IPS-15b (cell line): Measurements from ENCODE around the gene LAMA2.

Experiments
- H3K27me3 ChIP-seq: one replicate; pipeline ENCODE4 v1.6.1; 2013; ENCODE audit warnings: low read length; ENCODE audit not compliant: control insufficient read depth, insufficient read depth
- H3K36me3 ChIP-seq: one replicate; pipeline ENCODE4 v1.6.1; 2013; ENCODE audit warnings: low read length; ENCODE audit not compliant: control insufficient read depth, insufficient read depth
- H3K4me1 ChIP-seq: one replicate; pipeline ENCODE4 v1.6.1; 2013; ENCODE audit warnings: mild to moderate bottlenecking, low read length; ENCODE audit not compliant: control insufficient read depth, insufficient read depth
- H3K4me3 ChIP-seq: one replicate; pipeline ENCODE4 v1.5.1; 2013; ENCODE audit warnings: low read depth, low read length
- H3K9ac ChIP-seq: one replicate; pipeline ENCODE4 v1.6.1; 2013; ENCODE audit warnings: low read depth, mild to moderate bottlenecking, low read length
- H3K9me3 ChIP-seq: one replicate; pipeline ENCODE4 v1.6.1; 2013; ENCODE audit warnings: mild to moderate bottlenecking, low read length; ENCODE audit not compliant: control insufficient read depth, insufficient read depth

LAMA2 gene

DNA sequence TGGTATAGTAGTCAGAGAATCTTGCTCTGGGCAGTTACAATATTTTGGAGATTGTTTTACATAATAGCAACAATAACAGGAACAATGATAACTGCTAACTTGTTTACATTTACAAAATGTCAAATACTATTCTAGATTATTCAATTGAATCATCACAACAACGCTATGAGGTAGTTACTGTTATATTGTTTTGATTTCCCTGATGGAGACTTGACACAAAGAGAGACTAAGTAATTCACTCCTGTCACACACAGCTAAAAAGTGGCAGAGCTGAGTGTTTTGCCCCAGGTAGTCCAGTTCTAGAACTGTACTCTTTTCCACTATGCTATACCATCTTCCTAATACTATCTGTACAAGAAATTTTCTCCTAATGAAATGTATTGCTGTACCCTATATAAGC is 356.1 kb downstream of the LAMA2 start:
- no peak overlapping the region for H3K4me3 ChIP-seq
- H3K9ac ChIP-seq: no peak overlapping the region
- no peaks in the 10 kb centered on the region for H3K27me3 ChIP-seq
- no peaks in the 10 kb centered on the region for H3K4me1 ChIP-seq
- no peaks in the 10 kb centered on the region for H3K9me3 ChIP-seq
- no peaks in the 10 kb centered on the region for H3K36me3 ChIP-seq

DNA sequence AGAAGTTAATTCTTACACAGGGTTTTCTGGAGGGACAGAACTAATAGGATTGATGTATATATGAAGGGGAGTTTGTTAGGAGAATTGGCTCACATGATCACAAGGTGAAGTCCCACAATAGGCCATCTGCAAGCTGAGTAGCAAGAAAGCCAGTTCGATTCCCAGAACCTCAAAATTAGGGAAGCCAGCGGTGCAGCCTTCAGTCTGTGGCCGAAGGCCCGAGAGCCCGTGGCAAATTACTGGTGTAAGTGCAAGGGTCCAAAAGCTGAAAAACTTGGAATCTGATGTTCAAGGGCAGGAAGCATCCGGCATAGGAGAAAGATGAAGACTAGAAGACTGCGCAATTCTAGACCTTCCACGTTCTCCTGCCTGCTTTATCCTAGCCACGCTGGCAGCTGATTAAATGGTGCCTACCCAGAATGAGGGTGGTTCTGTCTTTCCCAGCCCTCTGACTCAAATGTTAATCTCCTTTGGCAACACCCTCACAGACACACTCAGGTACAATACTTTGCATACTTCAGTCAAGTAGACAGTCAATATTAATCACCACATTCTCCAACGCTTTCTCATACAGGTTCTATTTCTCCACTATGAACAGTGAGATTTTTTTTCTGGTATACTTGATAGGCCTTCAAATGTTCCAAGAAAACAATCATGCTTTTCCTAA is 357.0 kb downstream of the LAMA2 start:
- Histone ChIP-seq H3K4me1 (no peaks in the 10 kb centered on the region), H3K9ac (no peak overlapping the region), H3K27me3 (no peaks in the 10 kb centered on the region), H3K4me3 (no peak overlapping the region), H3K36me3 (no peaks in the 10 kb centered on the region), H3K9me3 (no peaks in the 10 kb centered on the region)

DNA sequence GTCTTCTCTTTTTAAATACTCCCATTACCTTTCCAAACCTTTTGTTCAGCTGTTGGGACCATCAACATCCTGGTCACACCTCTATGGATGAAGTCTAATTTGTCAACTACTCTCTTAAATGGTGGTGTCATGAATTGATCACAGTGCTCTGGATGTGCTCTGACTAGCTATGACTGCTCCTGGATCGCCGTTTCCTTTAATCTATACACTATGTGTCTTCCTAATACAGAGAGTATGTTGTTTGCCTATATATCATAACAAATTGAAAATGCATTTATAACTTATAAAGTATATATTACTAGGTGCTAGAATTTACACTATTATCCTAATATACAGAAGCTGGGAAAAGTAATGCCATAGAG is 357.5 kb downstream of the LAMA2 start:
- no peaks in the 10 kb centered on the region for H3K4me1 ChIP-seq
- H3K27me3 ChIP-seq: no peaks in the 10 kb centered on the region
- no peaks in the 10 kb centered on the region for H3K36me3 ChIP-seq
- no peak overlapping the region for H3K4me3 ChIP-seq
- H3K9ac ChIP-seq: no peak overlapping the region
- H3K9me3 ChIP-seq: no peaks in the 10 kb centered on the region

- Histone ChIP-seq H3K9me3 (no peaks in the 10 kb centered on the region), H3K27me3 (no peaks in the 10 kb centered on the region), H3K9ac (no peak overlapping the region), H3K4me3 (no peak overlapping the region), H3K4me1 (no peaks in the 10 kb centered on the region), H3K36me3 (no peaks in the 10 kb centered on the region)
These were observed 359.6 kb downstream of the LAMA2 start for GRCh38 chr6:129242546-129242945.

DNA sequence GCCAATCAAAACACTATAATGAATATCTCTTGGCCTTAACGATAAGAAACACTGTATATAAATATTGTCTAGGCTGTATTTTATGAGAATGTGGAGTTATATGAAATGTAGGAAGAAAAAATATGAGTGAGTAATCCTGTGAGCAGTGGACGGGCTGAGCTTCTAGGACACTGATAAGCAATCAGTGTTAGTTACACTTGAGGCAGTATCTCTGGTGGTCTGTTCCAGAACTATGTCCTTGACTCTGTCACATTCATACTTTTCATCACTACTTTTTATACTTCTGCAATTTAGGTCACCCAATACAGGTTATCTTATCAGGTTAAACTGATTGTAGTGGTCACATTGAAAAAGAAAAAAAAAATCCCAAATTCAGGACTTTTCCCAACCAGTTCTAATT is 360.4 kb downstream of the LAMA2 start:
- H3K4me1 ChIP-seq: no peaks in the 10 kb centered on the region
- no peaks in the 10 kb centered on the region for H3K36me3 ChIP-seq
- no peaks in the 10 kb centered on the region for H3K9me3 ChIP-seq
- H3K4me3 ChIP-seq: no peak overlapping the region
- H3K9ac ChIP-seq: no peak overlapping the region
- H3K27me3 ChIP-seq: no peaks in the 10 kb centered on the region

- Histone ChIP-seq H3K9me3 (no peaks in the 10 kb centered on the region), H3K4me1 (no peaks in the 10 kb centered on the region), H3K4me3 (no peak overlapping the region), H3K9ac (no peak overlapping the region), H3K27me3 (no peaks in the 10 kb centered on the region), H3K36me3 (no peaks in the 10 kb centered on the region)
These were observed 366.0 kb downstream of the LAMA2 start for GRCh38 chr6:129248946-129249345.

GRCh38 chr6:129251669-129252376 is 368.9 kb downstream of the LAMA2 start:
- no peaks in the 10 kb centered on the region for H3K27me3 ChIP-seq
- H3K9ac ChIP-seq: no peak overlapping the region
- H3K4me3 ChIP-seq: no peak overlapping the region
- H3K36me3 ChIP-seq: no peaks in the 10 kb centered on the region
- no peaks in the 10 kb centered on the region for H3K4me1 ChIP-seq
- H3K9me3 ChIP-seq: no peaks in the 10 kb centered on the region

- Histone ChIP-seq H3K9ac (no peak overlapping the region), H3K36me3 (no peaks in the 10 kb centered on the region), H3K9me3 (no peaks in the 10 kb centered on the region), H3K4me1 (no peaks in the 10 kb centered on the region), H3K4me3 (no peak overlapping the region), H3K27me3 (no peaks in the 10 kb centered on the region)
These were observed 369.6 kb downstream of the LAMA2 start for GRCh38 chr6:129252377-129253071.

DNA sequence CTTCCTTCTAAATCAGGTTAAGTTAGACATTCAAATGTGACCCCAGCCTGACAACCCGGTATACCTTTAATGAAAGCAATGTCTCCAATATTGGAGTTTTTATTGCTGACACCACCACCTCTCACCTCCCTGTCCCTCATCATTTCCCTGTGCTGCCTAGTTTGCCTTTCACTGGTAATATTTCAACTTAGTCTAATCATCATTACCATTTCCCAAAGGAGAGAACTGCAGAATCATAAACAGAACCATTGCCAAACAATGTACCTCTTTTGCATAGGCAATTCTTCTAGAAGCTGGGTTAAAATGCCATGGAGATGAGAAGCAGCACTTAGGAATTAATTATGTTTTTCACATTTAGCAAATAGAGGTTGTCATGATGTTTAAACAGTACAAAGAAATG is 370.3 kb downstream of the LAMA2 start:
- Histone ChIP-seq H3K27me3 (no peaks in the 10 kb centered on the region), H3K9ac (no peak overlapping the region), H3K9me3 (no peaks in the 10 kb centered on the region), H3K4me3 (no peak overlapping the region), H3K4me1 (no peaks in the 10 kb centered on the region), H3K36me3 (no peaks in the 10 kb centered on the region)

GRCh38 chr6:129253727-129254126 is 370.8 kb downstream of the LAMA2 start:
- Histone ChIP-seq H3K4me3 (no peak overlapping the region), H3K27me3 (no peaks in the 10 kb centered on the region), H3K36me3 (no peaks in the 10 kb centered on the region), H3K9me3 (no peaks in the 10 kb centered on the region), H3K9ac (no peak overlapping the region), H3K4me1 (no peaks in the 10 kb centered on the region)

DNA sequence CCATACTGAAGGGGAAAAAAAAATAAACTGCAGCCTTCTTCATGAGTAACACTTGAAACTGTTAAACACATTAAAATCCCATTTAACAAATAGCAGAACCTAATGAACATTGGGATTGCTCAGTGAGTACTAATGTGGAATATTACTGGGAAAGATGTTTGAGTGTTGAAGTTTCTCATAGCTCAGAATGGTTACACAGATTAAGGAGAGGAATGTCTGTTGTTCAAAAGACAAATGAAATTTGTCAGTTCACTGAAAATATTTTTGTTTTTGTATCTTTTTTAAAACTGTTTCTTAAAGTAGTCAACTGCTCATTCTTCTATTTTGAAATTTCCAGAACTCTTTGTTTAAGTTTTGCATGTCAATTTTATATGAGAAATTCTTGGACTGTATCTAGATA is 374.3 kb downstream of the LAMA2 start:
- Histone ChIP-seq H3K4me1 (no peaks in the 10 kb centered on the region), H3K36me3 (no peaks in the 10 kb centered on the region), H3K4me3 (no peak overlapping the region), H3K9me3 (no peaks in the 10 kb centered on the region), H3K27me3 (no peaks in the 10 kb centered on the region), H3K9ac (no peak overlapping the region)

DNA sequence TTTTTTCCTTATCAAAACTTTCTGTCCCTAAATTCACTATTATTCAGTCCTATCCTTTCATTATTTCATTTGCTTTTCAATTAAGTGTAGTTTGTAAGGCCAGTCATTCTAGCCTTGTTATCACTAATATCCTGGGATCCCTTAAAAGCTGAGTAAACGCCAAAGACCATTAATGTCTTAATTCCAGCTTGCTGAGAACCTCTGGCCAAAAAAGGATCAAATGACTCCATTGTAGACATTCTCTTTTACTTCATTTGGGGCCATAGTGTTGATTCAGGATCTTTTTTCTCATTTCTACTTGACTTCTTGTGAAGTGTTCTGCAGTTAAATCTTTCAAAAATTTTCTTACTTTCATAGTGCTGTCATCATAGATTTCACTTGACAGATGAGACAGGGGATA is 379.7 kb downstream of the LAMA2 start:
- no peak overlapping the region for H3K4me3 ChIP-seq
- H3K9me3 ChIP-seq: no peaks in the 10 kb centered on the region
- no peaks in the 10 kb centered on the region for H3K36me3 ChIP-seq
- no peaks in the 10 kb centered on the region for H3K27me3 ChIP-seq
- peaks cover 3% of the 10 kb centered on the region for H3K4me1 ChIP-seq
- H3K9ac ChIP-seq: no peak overlapping the region
